Measurements from ENCODE around the gene PPARA. TPM values are rescaled to one million over a fixed set of nuclear protein-coding genes. Genes with fewer than 3 reads are reported as not detected.

Gene PPARA
- total RNA-seq, 2 experiments from 2014 or later, result 3.3 to 10.5 TPM

- TF ChIP-seq EZH2phosphoT487 (IDR thresholded peaks at IDR 0.05; ENCODE audit: borderline replicate concordance, low read depth, low read length) (no peak), CTCF (conservative IDR thresholded peaks at IDR 0.05; ENCODE audit: low read length) (no peak)
- H2AFZ ChIP-seq (ENCODE audit: low read length), result no peak overlapping the region
- BruUV-seq (replicated peaks), result no TSS peak
Measured at GRCh38 chr22:46180370-46181137, 30.2 kb downstream of the PPARA start.

GRCh38 chr22:46183733-46184132 is 33.4 kb downstream of the PPARA start:
- Histone ChIP-seq H3K4me2 (ENCODE audit: low read length) (no peak overlapping the region), H3K36me3 (ENCODE audit: insufficient read depth, low read length) (no peaks in the 10 kb centered on the region), H3K27ac (ENCODE audit: low read depth, low read length, poor library complexity, severe bottlenecking) (no peak overlapping the region), H3K9me2 (ENCODE audit: insufficient read depth, low read length) (no peaks in the 10 kb centered on the region), H3K79me2 (ENCODE audit: insufficient read depth, low read depth, low read length) (no peaks in the 10 kb centered on the region), H4K20me1 (ENCODE audit: insufficient read depth, low read length) (no peaks in the 10 kb centered on the region), H3K4me1 (ENCODE audit: insufficient read depth, low read length, poor library complexity, severe bottlenecking) (no peaks in the 10 kb centered on the region), H3K9me3 (ENCODE audit: low read length) (peaks cover 21% of the 10 kb centered on the region; the same call in 1 of the 2 replicates), H2AFZ (ENCODE audit: low read length) (no peak overlapping the region), H3K4me3 (ENCODE audit: low read depth, low read length, poor library complexity, severe bottlenecking) (no peak overlapping the region)
- DNase-seq (ENCODE audit: low spot score), result no peak
- intact Hi-C loops (cut with micrococcal nuclease; ENCODE audit: unreplicated experiment), result no loop called here
- CTCF ChIA-PET (ENCODE audit: unreplicated experiment), result no interaction called here
- POLR2A ChIA-PET, result interaction anchor here (0.6 kb wide), 1 partner anchor 87 kb away, joined by 5 read pairs; no protein-coding TSS in a partner anchor
- no TSS peak for BruUV-seq (replicated peaks)
- TF ChIP-seq CTCF (conservative IDR thresholded peaks at IDR 0.05; ENCODE audit: low read length) (no peak), EZH2phosphoT487 (IDR thresholded peaks at IDR 0.05; ENCODE audit: borderline replicate concordance, low read depth, low read length) (no peak)

More at GRCh38 chr22:46180370-46181137, 30.2 kb downstream of the PPARA start:
- DNase-seq (ENCODE audit: low spot score), result peak; percentile 26
- Histone ChIP-seq H3K9me2 (ENCODE audit: insufficient read depth, low read length) (no peaks in the 10 kb centered on the region), H3K79me2 (ENCODE audit: insufficient read depth, low read depth, low read length) (no peaks in the 10 kb centered on the region), H3K36me3 (ENCODE audit: insufficient read depth, low read length) (no peaks in the 10 kb centered on the region), H3K9me3 (ENCODE audit: low read length) (peaks cover 23% of the 10 kb centered on the region; the same call in 1 of the 2 replicates), H3K4me3 (ENCODE audit: low read depth, low read length, poor library complexity, severe bottlenecking) (no peak overlapping the region), H3K4me1 (ENCODE audit: insufficient read depth, low read length, poor library complexity, severe bottlenecking) (no peaks in the 10 kb centered on the region), H3K4me2 (ENCODE audit: low read length) (no peak overlapping the region), H4K20me1 (ENCODE audit: insufficient read depth, low read length) (no peaks in the 10 kb centered on the region), H3K27ac (ENCODE audit: low read depth, low read length, poor library complexity, severe bottlenecking) (no peak overlapping the region)
- POLR2A ChIA-PET, result no interaction called here
- CTCF ChIA-PET (ENCODE audit: unreplicated experiment), result no interaction called here
- intact Hi-C loops (cut with micrococcal nuclease; ENCODE audit: unreplicated experiment), result no loop called here

- H3K9me3 ChIP-seq (ENCODE audit: low read length), result peaks cover 7% of the 10 kb centered on the region; the same call in 1 of the 2 replicates
- no TSS peak for BruUV-seq (replicated peaks)
- no peaks in the 10 kb centered on the region for H3K9me2 ChIP-seq (ENCODE audit: insufficient read depth, low read length)
- no peak for DNase-seq (ENCODE audit: low spot score)
- H3K4me1 ChIP-seq (ENCODE audit: insufficient read depth, low read length, poor library complexity, severe bottlenecking), result no peaks in the 10 kb centered on the region
- CTCF ChIA-PET (ENCODE audit: unreplicated experiment), result no interaction called here
- no peaks in the 10 kb centered on the region for H3K79me2 ChIP-seq (ENCODE audit: insufficient read depth, low read depth, low read length)
- H3K36me3 ChIP-seq (ENCODE audit: insufficient read depth, low read length), result no peaks in the 10 kb centered on the region
- TF ChIP-seq EZH2phosphoT487 (IDR thresholded peaks at IDR 0.05; ENCODE audit: borderline replicate concordance, low read depth, low read length) (no peak), CTCF (conservative IDR thresholded peaks at IDR 0.05; ENCODE audit: low read length) (no peak)
- intact Hi-C loops (cut with micrococcal nuclease; ENCODE audit: unreplicated experiment), result no loop called here
- no peaks in the 10 kb centered on the region for H4K20me1 ChIP-seq (ENCODE audit: insufficient read depth, low read length)
- no peak overlapping the region for H3K4me3 ChIP-seq (ENCODE audit: low read depth, low read length, poor library complexity, severe bottlenecking)
- H2AFZ ChIP-seq (ENCODE audit: low read length), result no peak overlapping the region
- POLR2A ChIA-PET, result no interaction called here
- H3K4me2 ChIP-seq (ENCODE audit: low read length), result no peak overlapping the region
- H3K27ac ChIP-seq (ENCODE audit: low read depth, low read length, poor library complexity, severe bottlenecking), result no peak overlapping the region
Measured at GRCh38 chr22:46185283-46185682, 35.0 kb downstream of the PPARA start.
